GM12878 (cell line): ENCODE data around the gene CFAP53. TPM values are rescaled to one million over a fixed set of nuclear protein-coding genes. Genes with fewer than 3 reads are reported as not detected.

Experiments
- ATAC-seq: fragments of 200-7000 bp; cut with Tn5 transposase; 3 replicates; pipeline ENCODE4 v1.9.1; 2020; ENCODE audit warnings: mild to moderate bottlenecking, moderate library complexity
- BruUV-seq: library from RNA; stranded (reverse); fragments of 400-500 nt; replicated peaks from 2 replicates; lab custom pipeline; 2021; lab: Mats Ljungman, UMichigan
- CTCF ChIA-PET: fragments of 300-600 bp; sonication (Branson Sonifier 250); formaldehyde crosslinking; extraction: SDS; loops from one replicate; lab custom pipeline; 2021; ENCODE audit warnings: inconsistent platforms; lab: Yijun Ruan, JAX
- POLR2A ChIA-PET: fragments of 350-600 bp; formaldehyde crosslinking; extraction: SDS; loops from one replicate; lab custom pipeline; 2021; ENCODE audit warnings: inconsistent platforms; lab: Charles Lee
- RAD21 ChIA-PET: fragments of 300-600 bp; sonication (Branson Sonifier 250); formaldehyde crosslinking; loops from one replicate; lab custom pipeline; 2023; ENCODE audit warnings: antibody characterized with exemption; ENCODE audit not compliant: unreplicated experiment; lab: Charles Lee
- SMC1A ChIA-PET: fragments of 300-600 bp; sonication (Branson Sonifier 250); formaldehyde crosslinking; loops from one replicate; lab custom pipeline; 2023; ENCODE audit not compliant: unreplicated experiment, uncharacterized antibody; lab: Charles Lee
- DNase-seq: peaks from one replicate; pipeline ENCODE4 v3.0.0-alpha.2; 2011; ENCODE audit warnings: low read depth, low spot score
- FAIRE-seq: peaks from 3 replicates; lab custom pipeline; 2011; peaks lifted over from hg19 to GRCh38; lab: Jason Lieb, UNC
- H2AFZ ChIP-seq: 2 replicates; pipeline ENCODE4 v1.6.0; 2011; ENCODE audit warnings: low read depth, low read length, control low read depth; ENCODE audit not compliant: control insufficient read depth
- H3K27ac ChIP-seq: 2 replicates; pipeline ENCODE4 v1.5.1; 2011; ENCODE audit warnings: control low read depth; ENCODE audit not compliant: control insufficient read depth, insufficient read depth
- H3K27me3 ChIP-seq, 2 experiments: replicated peaks in 1 of 2; 2 replicates each; pipeline versions ENCODE4 v1.6.0 to v1.6.1; 2011; ENCODE audit warnings: low read length in 1 of 2; ENCODE audit not compliant: control insufficient read depth in 2 of 2, insufficient read depth in 2 of 2
- H3K36me3 ChIP-seq, 2 experiments: 2 replicates each; pipeline ENCODE4 v1.5.1; 2011; ENCODE audit warnings: low read length in 1 of 2; ENCODE audit not compliant: control insufficient read depth in 2 of 2, insufficient read depth in 2 of 2
- H3K4me1 ChIP-seq: 2 replicates; pipeline ENCODE4 v1.6.1; 2011; ENCODE audit warnings: mild to moderate bottlenecking, low read length, moderate library complexity, mixed read lengths; ENCODE audit not compliant: control insufficient read depth, insufficient read depth
- H3K4me2 ChIP-seq: 2 replicates; pipeline ENCODE4 v1.6.0; 2011; ENCODE audit warnings: control low read depth; ENCODE audit not compliant: control insufficient read depth, insufficient read depth
- H3K4me3 ChIP-seq: fragments of 200-600 bp; sonication (generic); 2 replicates; pipeline ENCODE4 v1.5.1; 2016
- H3K79me2 ChIP-seq: 2 replicates; pipeline ENCODE4 v1.6.0; 2011; ENCODE audit warnings: low read length; ENCODE audit not compliant: control insufficient read depth, insufficient read depth
- H3K9ac ChIP-seq: 2 replicates; pipeline ENCODE4 v1.8.0; 2011; ENCODE audit warnings: low read length, control low read depth, mixed read lengths; ENCODE audit not compliant: control insufficient read depth, insufficient read depth
- H3K9me3 ChIP-seq: replicated peaks from 3 replicates; pipeline ENCODE4 v1.5.1; 2011; ENCODE audit warnings: mild to moderate bottlenecking, low read length; ENCODE audit not compliant: control insufficient read depth, insufficient read depth
- H4K20me1 ChIP-seq: 2 replicates; pipeline ENCODE4 v1.6.0; 2011; ENCODE audit not compliant: control insufficient read depth, insufficient read depth
- BMI1 ChIP-seq: fragments of 450-650 bp; IDR thresholded peaks from 2 replicates; pipeline ENCODE4 v1.6.1; 2016; ENCODE audit warnings: mild to moderate bottlenecking, moderate library complexity, borderline replicate concordance
- CREM ChIP-seq: IDR thresholded peaks from 2 replicates; pipeline ENCODE4 v1.6.1; 2014; ENCODE audit warnings: antibody characterized with exemption, low read depth
- FOS ChIP-seq: IDR thresholded peaks from 3 replicates; pipeline ENCODE4 v1.6.1; 2011; ENCODE audit warnings: borderline replicate concordance; ENCODE audit not compliant: insufficient read length; ENCODE audit errors: extremely low read depth
- LARP7 ChIP-seq: fragments of 450-650 bp; IDR thresholded peaks from 2 replicates; pipeline ENCODE4 v1.6.1; 2017; ENCODE audit warnings: mild to moderate bottlenecking
- NFYA ChIP-seq: IDR thresholded peaks from 2 replicates; pipeline ENCODE4 v1.6.1; 2011; ENCODE audit warnings: low read depth, mild to moderate bottlenecking, low read length, improper control_type of control experiment, borderline replicate concordance
- RAD21 ChIP-seq: IDR thresholded peaks from 2 replicates; pipeline ENCODE4 v1.6.1; 2011; ENCODE audit warnings: mild to moderate bottlenecking, low read depth, low read length, moderate library complexity; ENCODE audit not compliant: insufficient read depth
- RCOR1 ChIP-seq: conservative IDR thresholded peaks from 2 replicates; pipeline ENCODE4 v1.6.1; 2012; ENCODE audit warnings: low read depth, low read length, improper control_type of control experiment
- SIX5 ChIP-seq: IDR thresholded peaks from 2 replicates; pipeline ENCODE4 v1.6.1; 2011; ENCODE audit warnings: mild to moderate bottlenecking, low read depth, low read length, moderate library complexity; ENCODE audit not compliant: severe bottlenecking
- SMAD1 ChIP-seq: fragments of 450-650 bp; IDR thresholded peaks from 2 replicates; pipeline ENCODE4 v1.6.1; 2018; ENCODE audit warnings: mild to moderate bottlenecking, low read depth; ENCODE audit not compliant: partially characterized antibody
- ZBTB4 ChIP-seq: fragments of 450-650 bp; formaldehyde crosslinking; IDR thresholded peaks from 2 replicates; pipeline ENCODE4 v1.4.0; 2022; ENCODE audit warnings: mild to moderate bottlenecking, moderate library complexity
- ZNF687 ChIP-seq: fragments of 450-650 bp; IDR thresholded peaks from 2 replicates; pipeline ENCODE4 v1.6.1; 2017; ENCODE audit warnings: mild to moderate bottlenecking, moderate library complexity
- ZSCAN29 ChIP-seq: fragments of 450-650 bp; IDR thresholded peaks from 2 replicates; pipeline ENCODE4 v1.6.1; 2017; ENCODE audit warnings: mild to moderate bottlenecking, moderate library complexity
- WGBS: methylation state at CpG from one replicate; pipeline ENCODE4 v1.1.6; 2016; ENCODE audit warnings: low lambda C conversion rate; ENCODE audit not compliant: insufficient replicate concordance, insufficient coverage; ENCODE audit errors: missing lambda C conversion rate; 5-methylcytosine and 5-hydroxymethylcytosine counted together
- in situ Hi-C: fragments of 300-500 bp; cut with MboI; formaldehyde crosslinking; loops from 9 replicates; pipeline ENCODE4 v1.14.3; 2018; ENCODE audit warnings: mixed read lengths
- intact Hi-C: fragments of 100-400 bp; cut with micrococcal nuclease; formaldehyde crosslinking; loops from one replicate; pipeline ENCODE4 v1.14.2; 2022; ENCODE audit not compliant: unreplicated experiment
- polyA plus RNA-seq, 11 experiments: library from polyadenylated mRNA; depleted of rRNA in 4 of 11; unstranded in 6 of 11; stranded (reverse) in 5 of 11; fragments of >200 nt; fragmentation: Nextera tagmentation in 4 of 11; fragmentation: Illumina TruSeq in 1 of 11; extraction: Ambion mirVana in 4 of 11; extraction: Trizol in 1 of 11; gene quantifications; 1 replicate in 1 of 11; 2 replicates in 10 of 11; pipeline versions ENCODE4 v1.2.1 to v1.2.3, GENCODE V29; 2011 to 2016; ENCODE audit warnings: inconsistent platforms in 2 of 11, missing spikeins in 2 of 11, low read depth in 1 of 11
- total RNA-seq, 4 experiments: library from RNA; depleted of rRNA in 3 of 4; stranded (reverse); fragments of >200 nt in 3 of 4; fragmentation: Illumina TruSeq in 1 of 4; extraction: Trizol in 1 of 4; gene quantifications; 2 replicates each; pipeline versions ENCODE4 v1.2.1 to v1.2.3, GENCODE V29; 2013 to 2021

Gene CFAP53
- total and polyA plus RNA-seq, 10 of the 15 experiments (the other 5 are each of a cell fraction or from before 2014, with no cell fraction given) = 0.05 to 0.31 (median 0.12) TPM; not detected in 1

- peak within 1 kb of the TSS; percentile 69 for H3K4me2 ChIP-seq
- H3K4me1 ChIP-seq = no peaks in the 10 kb centered on the region
- H3K36me3 ChIP-seq = no peaks in the 10 kb centered on the region
- H3K27me3 ChIP-seq = peaks cover 6 to 10% of the 10 kb centered on the region in 2 experiments; a peak in 3 of 4 replicates
- peak within 1 kb of the TSS; percentile 57; the same call in 1 of the 2 replicates for H3K4me3 ChIP-seq
- H2AFZ ChIP-seq = peak within 1 kb of the TSS; percentile 39
- 3% methylated on average over 85 of the region's 115 CpGs for WGBS
- no TSS peak for BruUV-seq
- H3K79me2 ChIP-seq = no peaks in the 10 kb centered on the region
- SMC1A ChIA-PET = interaction anchor here (0.7 to 3.3 kb wide), 14 partner anchors 10 to 186 kb away, joined by 3 to 24 read pairs (median 4); partner anchors contain the start of gene CFAP53
- RAD21 ChIA-PET = interaction anchor here (0.7 to 3.9 kb wide), 31 partner anchors 8 to 684 kb away, joined by 3 to 29 read pairs (median 4); no protein-coding TSS in a partner anchor
- in situ Hi-C loops (no loop called here), intact Hi-C loops (loop anchor here (1.0 to 10.0 kb wide), 4 partner anchors 84 to 680 kb away; no protein-coding TSS in a partner anchor)
- no peak within 1 kb of the TSS for H3K27ac ChIP-seq
- DNase-seq (no peak), FAIRE-seq (no peak), ATAC-seq (peak; percentile 84)
- no peaks in the 10 kb centered on the region for H4K20me1 ChIP-seq
- no peaks in the 10 kb centered on the region for H3K9me3 ChIP-seq
- CTCF ChIA-PET = interaction anchor here (0.6 to 5.3 kb wide), 29 partner anchors 8 to 681 kb away, joined by 3 to 32 read pairs (median 4); partner anchors contain the start of gene SKA1
- POLR2A ChIA-PET = interaction anchor here (0.5 to 1.4 kb wide), 8 partner anchors 11 to 190 kb away, joined by 3 to 5 read pairs (median 4); no protein-coding TSS in a partner anchor
- H3K9ac ChIP-seq = no peak within 1 kb of the TSS
- TF ChIP-seq LARP7 (peak; percentile 84; the same call in 1 of the 2 replicates), ZSCAN29 (no peak; the same call in 1 of the 2 replicates), NFYA (no peak), FOS (no peak), RCOR1 (no peak), RAD21 (peak; percentile 61), SMAD1 (no peak), BMI1 (no peak), ZBTB4 (no peak), SIX5 (no peak), ZNF687 (peak; percentile 78), CREM (no peak)
Measured at GRCh38 chr18:50194631-50195532, 71.4 kb downstream of the CFAP53 start, which contains the start of gene MYO5B. Gene MYO5B, minus strand, starts transcription at chr18:50195147. Its CDS starts 354 bp downstream, at chr18:50194793.
